Left cardiac atrium (tissue), 4 donors: ENCODE data around the gene CHD2. TPM values are rescaled to one million over a fixed set of nuclear protein-coding genes. Genes with fewer than 3 reads are reported as not detected.

Experiments used
- ATAC-seq, 2 donors: fragments of 200-7000 bp; cut with Tn5 transposase; one replicate each; pipeline ENCODE4 v1.9.1; 2020; ENCODE audit warnings: mild to moderate bottlenecking in 2 of 2, moderate library complexity in 2 of 2
- DNase-seq: peaks from one replicate; pipeline ENCODE4 v3.0.0-alpha.2; 2020
- intact Hi-C, 2 donors: fragments of 100-400 bp; cut with DNase I; formaldehyde crosslinking; loops; one replicate each; pipeline versions ENCODE4 v1.14.1 to v1.15.1; 2022 to 2023
- total RNA-seq, 2 donors: library from RNA; stranded (reverse); fragmentation: NEBNext Ultra II Directional; extraction: Animal tissue kit (Norgen Biotek cat#: 25700); gene quantifications; one replicate each; pipeline ENCODE4 v1.2.1, GENCODE V29; 2021
- donor health status: DM: no; HTN: yes; CAD: no.
- donor health status: DM: no; HTN: yes; CAD: no; lungs with severe emphysema.
- donor health status: DM: yes; HTN: yes; CAD: no.
- donor health status: Dilated cardiomyopathy.

Gene CHD2
- total RNA-seq, 2 donors from 2014 or later: 59.8 to 63.2 TPM

- ATAC-seq (peak in 1 of 2 donors; percentile 7), DNase-seq (no peak)
- intact Hi-C loops: no loop called here
Measured at GRCh38 chr15:92920595-92921161, 20.6 kb downstream of the CHD2 start.

GRCh38 chr15:92921215-92922131, 21.3 kb downstream of the CHD2 start:
- DNase-seq: no peak
- peak in 1 of 2 donors; percentile 47 for ATAC-seq
- intact Hi-C loops: no loop called here

- no peak for DNase-seq
- intact Hi-C loops: no loop called here
- no peak for ATAC-seq
Measured at GRCh38 chr15:92922418-92923002, 22.4 kb downstream of the CHD2 start.

- intact Hi-C loops: no loop called here
- ATAC-seq (peak; percentile 26 to 27), DNase-seq (peak; percentile 33)
Measured at GRCh38 chr15:92924216-92924615, 24.1 kb downstream of the CHD2 start.

GRCh38 chr15:92925454-92925853, 25.3 kb downstream of the CHD2 start:
- no peak for DNase-seq
- ATAC-seq: no peak
- intact Hi-C loops: no loop called here

- ATAC-seq (no peak), DNase-seq (no peak)
- intact Hi-C loops: no loop called here
Measured at GRCh38 chr15:92928225-92928750, 28.2 kb downstream of the CHD2 start.

- ATAC-seq (no peak), DNase-seq (no peak)
- intact Hi-C loops: no loop called here
Measured at GRCh38 chr15:92929002-92929401, 28.9 kb downstream of the CHD2 start.

- intact Hi-C loops: loop anchor here in 1 of 2 donors (10.0 kb wide), 1 partner anchor 65 kb away; no protein-coding TSS in a partner anchor
- ATAC-seq (no peak), DNase-seq (no peak)
Measured at GRCh38 chr15:92930054-92930621, 30.0 kb downstream of the CHD2 start.

GRCh38 chr15:92930776-92931175, 30.7 kb downstream of the CHD2 start:
- no peak for DNase-seq
- peak in 1 of 2 donors; percentile 58 for ATAC-seq
- intact Hi-C loops: loop anchor here in 1 of 2 donors (10.0 kb wide), 1 partner anchor 64 kb away; no protein-coding TSS in a partner anchor

- intact Hi-C loops: loop anchor here in 1 of 2 donors (10.0 kb wide), 1 partner anchor 62 kb away; no protein-coding TSS in a partner anchor
- ATAC-seq (no peak), DNase-seq (no peak)
Measured at GRCh38 chr15:92932946-92933649, 33.0 kb downstream of the CHD2 start.

- ATAC-seq: no peak
- intact Hi-C loops: loop anchor here in 1 of 2 donors (10.0 kb wide), 1 partner anchor 61 kb away; no protein-coding TSS in a partner anchor
- no peak for DNase-seq
Measured at GRCh38 chr15:92933831-92934230, 33.7 kb downstream of the CHD2 start.

- DNase-seq (no peak), ATAC-seq (no peak)
- intact Hi-C loops: loop anchor here in 1 of 2 donors (10.0 kb wide), 1 partner anchor 60 kb away; no protein-coding TSS in a partner anchor
Measured at GRCh38 chr15:92934716-92935115, 34.6 kb downstream of the CHD2 start.

- no peak for DNase-seq
- no peak for ATAC-seq
- intact Hi-C loops: loop anchor here in 1 of 2 donors (10.0 kb wide), 1 partner anchor 59 kb away; no protein-coding TSS in a partner anchor
Measured at GRCh38 chr15:92936138-92936537, 36.0 kb downstream of the CHD2 start.

GRCh38 chr15:92936693-92937092, 36.6 kb downstream of the CHD2 start:
- intact Hi-C loops: loop anchor here in 1 of 2 donors (10.0 kb wide), 1 partner anchor 58 kb away; no protein-coding TSS in a partner anchor
- ATAC-seq (no peak), DNase-seq (no peak)

GRCh38 chr15:92937901-92938300, 37.8 kb downstream of the CHD2 start:
- DNase-seq: no peak
- no peak for ATAC-seq
- intact Hi-C loops: loop anchor here in 1 of 2 donors (10.0 kb wide), 1 partner anchor 57 kb away; no protein-coding TSS in a partner anchor

- intact Hi-C loops: loop anchor here in 1 of 2 donors (10.0 kb wide), 1 partner anchor 56 kb away; no protein-coding TSS in a partner anchor
- DNase-seq: no peak
Measured at GRCh38 chr15:92938387-92938786, 38.3 kb downstream of the CHD2 start.

GRCh38 chr15:92941668-92942067, 41.5 kb downstream of the CHD2 start:
- intact Hi-C loops: loop anchor here in 1 of 2 donors (10.0 kb wide), 1 partner anchor 73 kb away; no protein-coding TSS in a partner anchor
- DNase-seq (no peak), ATAC-seq (no peak)

More at GRCh38 chr15:92938387-92938786, 38.3 kb downstream of the CHD2 start:
- no peak for ATAC-seq

- intact Hi-C loops: loop anchor here in 1 of 2 donors (10.0 kb wide), 1 partner anchor 72 kb away; no protein-coding TSS in a partner anchor
- ATAC-seq: no peak
- no peak for DNase-seq
Measured at GRCh38 chr15:92942706-92943105, 42.6 kb downstream of the CHD2 start.
